Measurements from ENCODE around the gene CIART. TPM values are rescaled to one million over a fixed set of nuclear protein-coding genes. Genes with fewer than 3 reads are reported as not detected.
"Not testable (repeated sequence)": the region's sequence is repeated elsewhere in the genome, so short reads cannot be mapped to it uniquely, and the experiment has no call there.

The CIART gene
- total RNA-seq, 2 experiments from 2014 or later = 4.0 to 4.5 TPM

DNA sequence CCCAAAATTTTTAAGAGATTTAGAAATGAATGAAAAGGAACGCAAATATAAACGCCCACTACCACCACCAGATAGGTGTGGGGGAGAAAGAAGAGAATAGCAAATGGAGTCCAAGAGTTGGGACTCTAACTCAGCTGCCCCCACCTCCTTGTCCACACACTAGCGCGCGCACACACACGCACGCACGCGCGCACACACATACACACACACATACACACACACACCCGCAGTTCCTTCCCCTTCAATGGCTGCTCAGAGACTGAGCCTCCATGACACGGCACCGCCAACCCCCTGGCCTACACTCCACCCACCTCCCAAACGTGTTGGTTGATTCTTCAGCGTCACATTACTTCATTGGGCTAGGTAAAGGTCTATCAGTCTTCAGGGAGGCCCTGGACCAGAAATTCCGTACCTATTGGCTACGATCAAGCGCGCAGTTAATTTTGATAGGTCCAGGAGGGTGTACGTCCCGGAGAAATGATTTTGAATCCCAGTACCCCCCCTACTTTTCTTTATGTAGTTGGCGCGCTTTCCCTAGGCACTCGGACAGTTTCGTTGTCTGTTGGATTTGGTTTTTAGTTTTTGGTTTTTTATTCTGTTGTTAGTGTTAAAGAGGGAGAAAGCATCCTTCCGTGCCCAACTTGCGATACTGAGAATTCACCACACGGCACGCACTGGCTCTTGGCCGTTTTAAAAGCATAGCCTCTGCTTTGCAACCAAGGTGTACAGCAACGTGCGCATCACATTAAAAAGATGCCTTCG, 46.3 kb upstream of the CIART start, which contains the start of gene ANP32E:
ANP32E (minus strand) TSS at position 261 of the 762 bp plus-strand sequence. CDS start 326 bp downstream, outside the sequence.
- Mint-ChIP-seq H3K36me3 (ENCODE audit: low read depth) (peaks cover 19% of the 10 kb centered on the region), H3K4me3 (no peak within 1 kb of the TSS), H3K4me1 (ENCODE audit: low read depth) (peaks cover 16% of the 10 kb centered on the region), H3K27ac (no peak within 1 kb of the TSS), H3K27me3 (no peaks in the 10 kb centered on the region), H3K9me3 (no peaks in the 10 kb centered on the region)
- CTCF ChIA-PET = interaction anchor here (1.2 kb wide), 1 partner anchor 164 kb away, joined by 4 read pairs; no protein-coding TSS in a partner anchor
- peak; percentile 89 to 99 (median 91) for DNase-seq
- POLR2A ChIA-PET = interaction anchor here (0.6 to 6.6 kb wide), 21 partner anchors 16 to 930 kb away, joined by 3 to 44 read pairs (median 3); partner anchors contain the start of genes APH1A, ENSA, LYSMD1 and PLEKHO1
- H3K4me1 ChIP-seq (ENCODE audit: insufficient read depth, low read length) = peaks cover 25% of the 10 kb centered on the region
- no peaks in the 10 kb centered on the region for H3K27me3 ChIP-seq (ENCODE audit: control insufficient read depth in 1 of 2, insufficient read depth in 2 of 2, low read length in 2 of 2)
- no peaks in the 10 kb centered on the region for H3K9me3 ChIP-seq (ENCODE audit: control insufficient read depth in 1 of 2, insufficient read depth in 1 of 2, low read length in 2 of 2)
- peaks cover 2% of the 10 kb centered on the region for H3K36me3 ChIP-seq (ENCODE audit: insufficient read depth, low read length)
- peak; percentile 89 for ATAC-seq (ENCODE audit: poor library complexity)
- peak within 1 kb of the TSS; percentile 96 to 99 for H3K27ac ChIP-seq (ENCODE audit: low read depth in 1 of 2, low read length in 2 of 2)
- peak within 1 kb of the TSS; percentile 85 for H3K4me3 ChIP-seq (ENCODE audit: low read length)
- intact Hi-C loops (cut with DNase I, micrococcal nuclease) = loop anchor here (1.0 to 5.0 kb wide), 3 partner anchors 32 to 126 kb away; partner anchors contain the start of genes CIART (in 2 of the 2) and RPRD2 (in 1 of the 2)
- TF ChIP-seq, protein P1, sequence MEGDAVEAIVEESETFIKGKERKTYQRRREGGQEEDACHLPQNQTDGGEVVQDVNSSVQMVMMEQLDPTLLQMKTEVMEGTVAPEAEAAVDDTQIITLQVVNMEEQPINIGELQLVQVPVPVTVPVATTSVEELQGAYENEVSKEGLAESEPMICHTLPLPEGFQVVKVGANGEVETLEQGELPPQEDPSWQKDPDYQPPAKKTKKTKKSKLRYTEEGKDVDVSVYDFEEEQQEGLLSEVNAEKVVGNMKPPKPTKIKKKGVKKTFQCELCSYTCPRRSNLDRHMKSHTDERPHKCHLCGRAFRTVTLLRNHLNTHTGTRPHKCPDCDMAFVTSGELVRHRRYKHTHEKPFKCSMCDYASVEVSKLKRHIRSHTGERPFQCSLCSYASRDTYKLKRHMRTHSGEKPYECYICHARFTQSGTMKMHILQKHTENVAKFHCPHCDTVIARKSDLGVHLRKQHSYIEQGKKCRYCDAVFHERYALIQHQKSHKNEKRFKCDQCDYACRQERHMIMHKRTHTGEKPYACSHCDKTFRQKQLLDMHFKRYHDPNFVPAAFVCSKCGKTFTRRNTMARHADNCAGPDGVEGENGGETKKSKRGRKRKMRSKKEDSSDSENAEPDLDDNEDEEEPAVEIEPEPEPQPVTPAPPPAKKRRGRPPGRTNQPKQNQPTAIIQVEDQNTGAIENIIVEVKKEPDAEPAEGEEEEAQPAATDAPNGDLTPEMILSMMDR (IDR thresholded peaks at IDR 0.05) = no peak

DNA sequence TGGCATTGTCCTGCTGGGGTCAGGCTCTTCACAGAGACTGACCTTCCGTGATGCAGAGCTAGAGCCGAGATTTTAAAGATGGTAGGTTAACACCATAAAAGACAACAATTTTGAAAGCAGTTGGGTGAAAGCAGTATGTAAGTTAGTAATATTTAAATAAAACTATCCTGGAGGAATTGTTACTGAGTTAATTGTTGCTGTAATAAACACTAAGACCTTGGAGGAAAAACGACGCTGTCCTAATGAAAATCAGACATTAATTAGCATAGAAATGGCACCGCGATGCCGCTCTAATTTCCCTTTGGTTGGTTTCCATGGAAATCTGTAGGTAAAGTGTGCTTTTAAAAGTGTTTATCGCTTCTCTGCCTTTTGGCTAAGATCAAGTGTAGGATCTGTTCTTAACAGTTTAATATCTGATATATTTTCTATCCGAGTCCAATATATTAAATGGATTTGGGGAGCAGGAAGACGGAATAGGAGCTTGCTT, 45.7 kb upstream of the CIART start:
- ChIA-PET POLR2A (interaction anchor here (6.6 kb wide), 1 partner anchor 128 kb away, joined by 43 read pairs; the partner anchor contains the start of gene RPRD2), CTCF (interaction anchor here (1.2 kb wide), 1 partner anchor 165 kb away, joined by 4 read pairs; no protein-coding TSS in a partner anchor)
- no peaks in the 10 kb centered on the region for H3K9me3 ChIP-seq (ENCODE audit: control insufficient read depth in 1 of 2, insufficient read depth in 1 of 2, low read length in 2 of 2)
- H3K4me1 ChIP-seq (ENCODE audit: insufficient read depth, low read length) = peaks cover 25% of the 10 kb centered on the region
- H3K36me3 ChIP-seq (ENCODE audit: insufficient read depth, low read length) = no peaks in the 10 kb centered on the region
- H3K36me3 Mint-ChIP-seq (ENCODE audit: low read depth) = peaks cover 18% of the 10 kb centered on the region
- no peak for ATAC-seq (ENCODE audit: poor library complexity)
- no peaks in the 10 kb centered on the region for H3K9me3 Mint-ChIP-seq
- H3K27ac Mint-ChIP-seq = no peak overlapping the region
- H3K27ac ChIP-seq (ENCODE audit: low read depth in 1 of 2, low read length in 2 of 2) = no peak overlapping the region
- H3K4me3 ChIP-seq (ENCODE audit: low read length) = peak overlapping the region; percentile 85
- DNase-seq = no peak
- TF ChIP-seq, protein P1 (IDR thresholded peaks at IDR 0.05) = no peak
- H3K27me3 ChIP-seq (ENCODE audit: control insufficient read depth in 1 of 2, insufficient read depth in 2 of 2, low read length in 2 of 2) = no peaks in the 10 kb centered on the region
- H3K4me3 Mint-ChIP-seq = no peak overlapping the region
- H3K4me1 Mint-ChIP-seq (ENCODE audit: low read depth) = peaks cover 16% of the 10 kb centered on the region
- intact Hi-C loops (cut with DNase I, micrococcal nuclease) = loop anchor here (1.0 to 5.0 kb wide), 3 partner anchors 32 to 126 kb away; partner anchors contain the start of genes CIART (in 2 of the 2) and RPRD2 (in 1 of the 2)
- H3K27me3 Mint-ChIP-seq = no peaks in the 10 kb centered on the region

DNA sequence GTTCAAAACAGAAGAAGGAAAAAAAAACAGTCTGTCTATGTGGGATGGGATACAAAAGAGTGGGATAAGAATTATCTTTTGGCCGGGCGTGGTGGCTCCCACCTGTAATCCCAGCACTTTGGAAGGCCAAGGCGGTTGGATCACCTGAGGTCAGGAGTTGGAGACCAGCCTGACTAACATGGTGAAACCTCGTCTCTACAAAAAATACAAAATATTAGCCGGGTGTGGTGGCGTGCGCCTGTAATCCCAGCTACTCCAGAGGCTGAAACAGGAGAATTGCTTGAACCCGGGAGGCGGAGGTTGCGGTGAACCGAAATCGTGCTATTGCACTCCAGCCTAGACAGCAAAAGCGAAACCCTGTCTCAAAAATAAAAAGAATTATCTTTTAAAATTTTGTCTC, 45.2 kb upstream of the CIART start:
- H3K36me3 ChIP-seq (ENCODE audit: insufficient read depth, low read length); H3K27ac ChIP-seq (ENCODE audit: low read depth in 1 of 2, low read length in 2 of 2); ATAC-seq (ENCODE audit: poor library complexity); H3K4me3 Mint-ChIP-seq; H3K27me3 ChIP-seq (ENCODE audit: control insufficient read depth in 1 of 2, insufficient read depth in 2 of 2, low read length in 2 of 2); DNase-seq; H3K4me3 ChIP-seq (ENCODE audit: low read length); H3K27me3 Mint-ChIP-seq; H3K27ac Mint-ChIP-seq; H3K9me3 ChIP-seq (ENCODE audit: control insufficient read depth in 1 of 2, insufficient read depth in 1 of 2, low read length in 2 of 2); H3K9me3 Mint-ChIP-seq: not testable (repeated sequence)
- ChIA-PET POLR2A (interaction anchor here (6.6 kb wide), 1 partner anchor 128 kb away, joined by 43 read pairs; the partner anchor contains the start of gene RPRD2), CTCF (interaction anchor here (1.2 kb wide), 1 partner anchor 165 kb away, joined by 4 read pairs; no protein-coding TSS in a partner anchor)
- peaks cover 25% of the 10 kb centered on the region for H3K4me1 ChIP-seq (ENCODE audit: insufficient read depth, low read length)
- intact Hi-C loops (cut with DNase I, micrococcal nuclease) = loop anchor here (5.0 kb wide), 2 partner anchors 45 to 125 kb away; partner anchors contain the start of genes CIART (in 2 of the 2) and RPRD2 (in 1 of the 2)
- Mint-ChIP-seq H3K36me3 (ENCODE audit: low read depth) (peaks cover 18% of the 10 kb centered on the region), H3K4me1 (ENCODE audit: low read depth) (peaks cover 16% of the 10 kb centered on the region)

All from CD4-positive, alpha-beta T cell (primary cell).